GM20431 (cell line): ENCODE measurements around the gene RPS6KL1.

Experiments
- in situ Hi-C: fragments of 300-500 bp; cut with MseI, MboI; formaldehyde crosslinking; loops from one replicate; pipeline ENCODE4 v1.15.0; 2020; ENCODE audit warnings: low sequenced_read_pairs; ENCODE audit not compliant: unreplicated experiment

The RPS6KL1 gene

DNA sequence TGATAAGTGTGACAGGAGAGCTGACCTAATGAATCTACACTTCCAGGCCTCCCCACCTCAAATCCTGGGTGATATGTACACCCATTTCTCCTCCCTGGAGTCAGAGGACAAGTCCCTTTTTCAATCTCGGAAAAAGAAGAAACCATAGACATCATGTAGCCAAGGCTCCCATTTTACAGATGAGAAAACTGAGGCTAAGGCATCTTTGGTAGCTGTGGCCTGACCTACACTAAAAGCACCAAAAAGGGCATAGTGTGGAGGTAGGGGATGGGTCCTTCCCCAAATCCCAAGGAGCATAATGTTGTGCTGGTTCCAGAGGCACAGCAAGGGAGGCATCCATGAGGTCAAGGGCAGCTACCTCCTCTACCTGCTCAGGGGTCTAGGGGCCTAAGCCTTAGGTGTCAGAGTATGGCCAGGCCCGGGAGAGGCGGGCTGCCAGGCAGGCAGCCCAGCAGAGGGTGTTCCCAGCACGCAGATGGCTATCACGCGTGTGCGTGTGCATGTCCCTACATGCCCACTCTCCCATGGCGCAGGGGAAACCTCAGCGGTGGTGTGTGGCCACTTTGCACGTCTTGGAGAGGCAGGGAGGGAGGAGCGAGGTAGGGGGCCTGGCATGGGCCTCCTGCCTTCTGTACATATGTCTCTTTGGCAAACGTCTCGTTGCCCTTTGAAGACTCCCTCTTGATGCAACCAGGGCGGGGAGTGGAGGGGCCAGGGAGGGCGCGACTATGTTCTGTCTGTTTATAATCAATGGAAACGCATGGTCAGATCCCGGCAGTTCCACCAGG, 29.8 kb upstream of the RPS6KL1 start:
- in situ Hi-C loops: no loop called here

DNA sequence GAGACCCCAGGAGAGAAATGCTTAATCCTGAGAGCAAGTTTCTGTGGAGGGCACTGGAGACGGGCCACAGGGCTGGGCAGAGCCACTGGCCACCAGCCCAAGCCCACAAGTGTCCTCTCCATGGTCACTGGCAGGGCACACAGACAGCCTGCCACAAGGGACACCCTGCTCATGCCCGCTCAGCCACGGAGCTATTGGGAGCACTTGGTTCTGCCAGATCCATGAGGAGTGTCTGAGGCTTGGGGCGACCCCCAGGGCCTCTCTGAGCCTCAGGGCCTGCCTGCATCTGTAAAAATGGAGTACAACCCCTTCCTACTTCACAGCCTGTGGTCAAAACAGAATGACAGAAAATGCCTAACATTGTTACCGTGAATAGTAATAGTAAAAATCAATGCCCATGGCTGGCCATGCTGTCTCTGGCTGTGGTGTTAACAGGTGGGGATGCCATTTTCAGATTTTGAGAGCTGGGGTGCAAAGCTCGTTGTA, 29.2 kb upstream of the RPS6KL1 start:
- in situ Hi-C loops: no loop called here

DNA sequence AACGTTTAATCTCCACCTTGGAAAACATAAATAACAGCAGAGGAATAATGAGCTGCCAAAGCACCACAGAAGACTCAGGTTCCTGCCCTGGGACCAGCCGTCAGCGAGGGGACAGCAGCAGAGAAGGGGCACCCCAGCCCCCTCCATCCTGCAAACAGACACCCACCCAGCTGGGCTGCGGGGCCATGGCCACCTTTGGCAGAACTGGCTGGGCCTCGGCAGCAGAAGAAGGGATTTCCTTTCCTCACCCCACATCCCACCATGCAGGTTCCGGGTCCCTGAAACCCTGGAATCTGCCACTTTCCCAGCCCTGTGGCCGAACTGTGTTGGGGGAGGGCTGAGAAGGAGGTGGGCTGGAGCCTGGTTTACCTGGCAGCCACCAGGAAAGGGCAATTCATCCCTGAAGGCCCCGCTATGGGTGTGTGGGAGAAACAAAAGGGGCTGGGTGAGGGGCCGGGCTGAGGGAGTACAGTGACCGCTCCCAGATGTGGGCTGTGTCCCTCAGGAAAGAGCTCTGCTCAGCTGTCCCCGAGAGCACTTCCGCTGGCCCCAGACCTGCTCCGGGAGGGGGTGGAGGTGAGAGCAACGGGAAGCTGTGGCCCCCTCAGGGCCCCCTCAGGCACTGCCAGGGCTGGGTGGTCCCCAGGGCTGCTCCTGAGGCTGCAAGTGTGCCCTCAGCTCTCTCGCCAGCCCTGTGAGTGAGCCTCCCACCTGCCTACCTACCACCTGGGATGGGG, 28.6 kb upstream of the RPS6KL1 start:
- in situ Hi-C loops: no loop called here

DNA sequence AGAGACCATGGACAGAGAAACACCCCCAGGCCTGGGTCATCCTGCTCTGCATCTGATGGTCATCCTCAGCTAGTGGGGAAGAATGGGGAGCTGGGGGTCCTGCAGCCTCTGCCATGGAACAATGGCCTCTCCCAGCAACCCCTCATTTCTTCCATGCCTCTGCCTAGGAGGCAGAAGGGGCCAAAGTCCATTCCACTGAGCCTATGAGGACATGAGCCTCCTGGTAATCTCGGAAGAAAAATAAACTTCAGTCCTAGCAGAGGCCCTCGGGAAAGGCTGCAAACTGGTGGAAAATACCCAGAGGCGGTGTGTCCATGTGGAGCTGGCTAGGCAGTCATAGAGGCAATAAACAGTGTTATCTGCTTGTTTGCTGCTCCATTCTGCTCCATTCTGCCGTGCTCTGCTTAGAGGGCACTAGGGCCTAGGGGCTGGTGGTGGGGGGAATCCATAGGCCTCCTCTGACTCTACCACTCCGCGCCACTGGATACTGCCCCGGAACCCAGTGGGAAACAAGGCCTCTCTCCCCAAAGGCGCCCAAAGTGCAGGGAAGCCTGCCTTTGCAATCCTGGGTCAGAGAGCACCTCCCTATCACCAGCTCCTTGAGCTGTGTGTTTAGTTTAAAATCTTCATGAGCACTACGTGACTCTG, 27.9 kb upstream of the RPS6KL1 start:
- in situ Hi-C loops: no loop called here

DNA sequence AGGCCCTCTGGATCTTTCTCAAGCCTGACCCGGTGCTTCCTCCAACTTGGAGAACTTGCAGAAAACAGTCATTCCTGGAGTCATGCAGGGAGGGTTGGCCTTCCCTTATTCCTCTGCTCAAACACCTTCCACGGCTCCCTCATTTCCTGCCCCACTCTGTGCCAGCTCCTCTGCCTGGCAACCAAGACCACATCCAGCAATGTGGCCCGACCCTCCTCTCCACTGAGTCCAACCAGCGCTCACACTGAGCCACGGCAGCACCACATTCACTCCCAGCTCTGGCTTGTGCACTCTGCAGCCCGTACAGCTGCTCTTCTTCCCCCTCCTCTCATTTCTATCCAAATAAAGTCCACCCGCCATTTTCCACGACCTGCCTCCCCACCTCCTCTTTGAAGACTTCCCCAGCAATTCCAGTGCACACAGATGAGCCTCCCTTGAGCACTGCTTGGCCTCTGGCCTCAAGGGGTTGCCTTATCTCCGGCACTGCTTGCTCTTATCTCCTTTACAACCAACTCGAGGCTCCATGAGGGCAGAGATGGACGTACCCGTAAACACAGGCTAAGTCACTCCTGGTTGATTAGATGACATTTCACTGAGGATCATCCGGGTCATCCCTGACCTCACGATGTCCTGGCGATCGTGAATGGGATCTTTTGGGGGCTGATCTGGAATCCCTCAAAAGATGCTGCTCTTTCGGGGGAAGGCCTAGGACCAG, 27.0 kb upstream of the RPS6KL1 start:
- in situ Hi-C loops: no loop called here

DNA sequence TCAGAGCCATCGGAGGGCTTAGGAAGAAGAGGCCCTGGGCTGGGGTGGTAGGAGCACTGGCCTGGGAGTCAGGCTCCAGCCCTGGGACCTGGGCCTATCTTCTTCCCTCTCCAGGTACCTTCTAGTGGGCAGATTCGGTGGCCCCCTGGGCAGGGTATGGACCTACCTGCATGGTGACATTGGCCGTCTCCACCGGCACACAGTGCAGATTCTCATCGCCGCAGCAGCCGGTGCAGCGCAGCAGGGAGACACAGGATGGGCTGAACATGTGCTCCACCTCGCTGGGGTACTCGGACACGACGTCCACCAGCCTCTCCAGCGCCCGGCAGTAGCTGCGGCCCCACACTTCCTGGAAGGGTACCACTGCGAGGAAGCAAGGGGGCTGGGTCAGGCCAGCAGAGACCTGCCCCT, 26.1 kb upstream of the RPS6KL1 start:
- in situ Hi-C loops: no loop called here

DNA sequence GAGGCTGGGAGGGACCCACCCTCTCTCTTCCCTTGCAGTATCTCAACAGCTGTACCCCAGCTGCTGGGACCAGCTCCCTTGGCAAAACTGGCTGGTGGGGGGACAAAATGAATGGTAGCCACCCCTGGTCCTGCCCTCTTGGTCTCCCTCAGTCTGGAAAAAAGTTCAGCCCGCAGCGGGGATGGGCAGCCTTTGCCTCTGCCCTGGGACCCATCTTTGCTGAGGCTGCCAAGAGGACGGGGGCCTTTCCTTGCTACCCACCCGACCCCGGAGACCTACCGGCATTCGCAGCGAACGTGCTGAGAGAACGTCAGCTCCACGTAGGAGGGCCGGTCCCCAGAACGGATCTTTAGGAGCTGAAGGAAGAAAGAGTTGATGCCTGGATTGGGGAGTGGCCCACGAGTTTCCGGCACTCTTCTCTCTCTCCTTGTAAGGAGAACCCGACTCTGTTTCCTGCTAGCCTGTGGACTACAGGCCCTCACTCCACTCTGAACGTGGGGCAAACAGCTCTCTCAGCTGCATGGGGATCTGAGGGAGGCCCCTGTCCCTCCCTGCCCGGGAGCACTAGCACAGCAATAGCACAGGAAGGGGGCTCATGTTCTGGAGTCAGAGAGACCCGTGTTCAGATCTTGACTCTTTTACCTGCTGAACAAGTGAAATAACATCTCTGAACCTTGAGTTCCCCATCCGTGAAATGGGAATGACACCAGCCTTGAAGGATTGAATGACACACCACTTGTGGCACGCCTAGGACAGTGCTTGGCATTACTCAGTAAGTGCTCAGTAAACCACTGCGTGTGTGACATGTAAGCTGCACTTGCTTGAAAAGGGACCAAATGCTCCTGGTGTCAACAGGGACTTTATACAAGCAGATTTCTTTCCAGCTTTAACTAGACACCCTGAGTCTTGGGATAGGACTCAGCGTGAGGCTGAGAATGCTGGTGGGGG, 25.4 kb upstream of the RPS6KL1 start:
- in situ Hi-C loops: no loop called here

DNA sequence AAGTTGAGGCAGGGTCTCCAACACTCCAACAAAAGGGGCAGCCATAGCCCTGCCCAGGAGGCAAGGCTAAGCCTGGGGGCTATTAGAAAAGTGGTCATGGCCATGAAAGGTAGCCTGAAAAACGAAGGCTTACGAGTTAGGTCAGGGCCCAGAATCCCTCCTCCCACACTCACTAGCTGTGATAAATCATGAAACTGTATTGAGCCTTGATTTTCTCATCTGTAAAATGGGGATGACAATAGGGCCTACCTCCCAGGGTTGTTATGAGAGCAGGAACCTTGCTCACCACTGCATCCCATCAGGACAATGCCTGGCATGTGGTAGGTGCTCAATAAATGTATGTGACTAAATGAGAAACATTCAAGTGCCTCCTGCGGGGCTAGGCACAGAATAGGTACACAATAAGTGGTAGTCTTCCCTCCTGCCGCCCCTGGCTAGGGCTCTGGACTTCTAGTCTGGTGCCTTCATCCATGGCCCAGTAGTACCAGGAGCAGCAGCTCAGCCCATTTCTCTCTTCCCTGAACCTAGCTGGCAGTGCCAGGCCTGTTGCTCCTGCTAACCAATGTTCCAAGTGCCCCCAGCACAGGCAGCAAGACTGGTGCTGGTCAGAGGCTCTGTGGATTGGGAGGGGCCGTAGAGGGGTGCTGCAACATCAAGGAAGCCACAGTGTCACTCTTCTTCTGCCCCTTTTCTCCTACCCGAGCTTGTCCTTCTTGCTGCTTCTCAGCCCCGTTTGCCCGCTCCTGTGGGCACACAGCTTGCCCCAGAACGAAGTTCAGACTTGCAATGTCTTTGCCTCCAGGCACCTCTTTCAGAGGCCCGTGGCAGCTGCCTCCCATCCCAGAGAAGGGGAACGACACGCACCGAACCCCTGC, 24.5 kb upstream of the RPS6KL1 start:
- in situ Hi-C loops: no loop called here

DNA sequence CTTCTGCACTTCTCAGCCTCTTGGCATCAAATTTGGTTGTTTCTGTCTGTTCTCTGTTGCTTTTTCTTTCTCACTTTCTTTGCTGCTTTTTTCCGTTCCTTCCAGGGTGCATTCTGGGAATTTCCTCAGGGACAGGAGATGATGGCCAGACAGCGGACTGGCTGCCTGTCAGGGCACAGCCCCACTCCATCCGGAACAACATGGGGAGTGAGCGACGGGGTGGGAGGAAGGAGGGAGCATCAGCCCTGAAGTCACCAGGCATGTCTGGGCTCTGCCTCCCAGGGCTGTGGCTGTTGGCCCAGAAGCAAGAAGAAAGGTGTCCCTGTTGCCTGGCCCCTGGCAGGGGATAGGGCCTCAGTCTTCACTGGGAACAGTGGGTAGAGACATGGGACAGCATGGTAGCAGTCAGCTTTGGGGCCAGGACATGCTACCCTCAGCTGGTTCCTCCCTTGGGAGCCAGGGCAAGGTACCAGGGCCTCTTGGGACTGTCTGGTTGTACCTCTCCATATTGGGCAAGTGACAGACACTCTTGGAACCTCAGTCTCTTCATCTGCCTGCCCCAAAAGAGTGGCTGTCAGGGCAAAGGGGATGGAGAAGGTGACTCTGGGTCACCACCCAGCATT, 23.7 kb upstream of the RPS6KL1 start:
- in situ Hi-C loops: no loop called here

DNA sequence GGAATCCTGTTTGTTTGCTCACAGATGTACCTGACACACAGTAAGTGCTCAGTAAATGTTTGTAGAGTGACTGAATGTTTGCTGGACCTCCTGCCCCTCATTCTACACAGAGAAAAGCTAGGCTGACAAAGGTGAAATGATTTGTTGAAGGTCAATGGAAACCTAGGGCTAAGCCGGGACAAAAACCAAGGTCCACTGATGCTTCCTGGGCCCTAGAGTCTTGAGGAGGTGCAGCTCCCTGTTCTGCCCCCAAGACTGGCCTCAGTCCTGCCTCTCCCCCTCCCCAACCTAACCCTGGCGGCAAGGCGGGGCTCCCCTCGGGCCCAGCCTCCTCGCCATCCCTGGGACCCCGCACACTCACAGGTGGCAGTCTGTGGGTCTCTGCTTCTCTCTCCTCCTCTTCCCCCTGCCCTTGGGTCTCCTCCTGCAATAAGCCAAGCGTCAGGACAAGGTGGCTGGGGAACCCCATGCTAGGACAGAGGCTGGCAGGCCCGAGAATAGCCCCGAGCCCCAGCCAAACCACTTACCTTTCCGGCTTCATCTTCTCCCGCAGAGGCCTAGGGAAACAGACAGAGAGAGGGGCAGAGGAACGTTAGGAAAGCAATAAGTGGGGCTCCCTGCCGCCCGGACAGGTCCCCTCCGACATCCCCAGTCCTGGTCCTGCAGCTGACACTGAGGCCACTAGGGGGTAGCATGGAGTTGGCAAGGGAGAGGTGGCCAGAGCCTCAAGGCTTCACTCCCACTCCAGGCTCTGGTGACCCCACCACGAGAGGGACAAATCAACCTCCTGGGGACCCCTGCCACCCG, 23.0 kb upstream of the RPS6KL1 start:
- in situ Hi-C loops: no loop called here

DNA sequence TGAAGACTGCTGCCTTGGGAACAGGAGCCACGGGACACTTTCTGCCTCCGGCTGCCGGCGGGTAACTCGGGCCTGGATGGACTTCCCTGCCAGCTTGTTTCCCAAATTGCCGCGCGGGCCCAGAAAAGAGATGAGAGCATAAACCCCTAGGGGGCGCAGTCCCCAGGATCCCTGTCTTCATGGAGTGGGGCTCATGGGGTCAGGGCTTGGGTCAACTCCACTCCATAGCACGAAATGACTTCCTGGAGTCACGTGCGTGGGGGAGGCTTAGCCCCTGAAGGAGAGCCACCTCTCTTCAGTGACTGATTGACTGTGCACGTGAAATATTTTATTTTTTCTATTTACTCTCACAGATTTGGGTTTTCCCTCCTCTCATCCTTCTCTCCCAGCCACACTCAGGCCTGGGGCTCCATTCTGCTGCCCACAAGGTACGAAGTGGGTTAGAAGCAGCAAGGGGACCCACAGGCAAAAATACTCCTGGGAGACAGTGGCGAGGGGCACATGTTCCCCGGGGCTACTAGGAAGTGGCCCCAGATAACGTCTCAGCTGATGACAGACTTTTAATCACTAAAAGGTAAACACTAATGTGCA, 22.3 kb upstream of the RPS6KL1 start:
- in situ Hi-C loops: no loop called here

DNA sequence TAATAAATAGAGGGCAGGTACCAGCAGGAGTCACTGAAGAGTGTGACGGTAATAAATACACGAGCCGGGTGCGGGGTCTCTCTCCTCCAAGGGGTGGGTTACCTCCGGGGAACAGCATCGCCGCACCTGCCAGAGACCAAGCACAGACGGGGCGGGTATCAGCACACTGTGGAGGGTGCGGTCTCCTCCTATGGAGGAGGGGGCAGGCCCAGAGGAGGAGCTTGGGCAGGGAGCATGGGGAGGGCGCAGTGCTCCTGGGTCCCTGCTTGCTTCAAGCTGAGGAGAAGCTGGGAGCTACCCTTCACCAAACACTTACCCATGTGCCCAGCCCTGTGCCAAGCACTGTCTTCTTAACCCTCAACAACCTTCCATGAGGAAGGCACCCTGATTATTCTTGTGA, 19.5 kb upstream of the RPS6KL1 start:
- in situ Hi-C loops: no loop called here

DNA sequence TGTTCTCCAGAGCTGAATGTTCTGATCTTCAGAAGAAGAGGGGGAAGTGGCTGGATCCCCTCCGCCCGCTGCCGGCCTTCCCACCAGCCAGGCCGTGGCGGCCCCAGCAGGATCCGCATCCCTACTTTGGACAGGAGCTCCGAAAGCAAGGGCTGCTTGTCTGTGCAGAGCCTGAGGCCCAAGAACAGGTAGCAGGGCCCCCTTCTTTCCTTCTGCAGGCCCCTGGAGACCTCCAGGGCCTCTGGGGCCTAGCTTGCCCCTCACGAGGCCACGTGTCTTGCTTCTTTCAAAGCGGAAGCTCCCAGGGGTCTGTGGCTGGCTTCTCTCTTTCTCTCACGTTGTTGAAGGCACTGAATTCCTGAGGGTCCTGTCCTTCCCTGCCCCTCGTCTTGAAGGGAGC, 19.1 kb upstream of the RPS6KL1 start:
- in situ Hi-C loops: no loop called here

DNA sequence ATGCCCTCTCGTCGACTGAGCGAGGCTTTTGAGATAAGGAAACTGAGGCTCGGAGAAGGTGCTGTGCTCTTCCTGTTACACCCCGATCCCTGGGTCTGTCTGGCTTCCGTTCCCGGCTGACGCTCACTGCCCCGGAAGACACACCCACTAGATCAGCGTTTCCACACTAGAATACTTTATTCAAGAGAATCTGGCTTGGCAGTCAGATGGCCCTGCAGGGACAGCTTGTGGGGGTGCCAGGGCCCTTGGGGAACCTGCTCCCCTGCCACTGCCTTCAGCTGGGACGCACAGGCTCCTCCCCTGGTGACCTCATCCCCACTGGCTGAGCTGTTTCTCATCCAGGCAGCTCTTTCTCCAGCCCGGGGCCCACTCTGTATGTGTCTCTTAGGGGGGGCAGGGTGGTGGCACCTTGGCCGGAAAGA, 18.6 kb upstream of the RPS6KL1 start:
- in situ Hi-C loops: no loop called here

DNA sequence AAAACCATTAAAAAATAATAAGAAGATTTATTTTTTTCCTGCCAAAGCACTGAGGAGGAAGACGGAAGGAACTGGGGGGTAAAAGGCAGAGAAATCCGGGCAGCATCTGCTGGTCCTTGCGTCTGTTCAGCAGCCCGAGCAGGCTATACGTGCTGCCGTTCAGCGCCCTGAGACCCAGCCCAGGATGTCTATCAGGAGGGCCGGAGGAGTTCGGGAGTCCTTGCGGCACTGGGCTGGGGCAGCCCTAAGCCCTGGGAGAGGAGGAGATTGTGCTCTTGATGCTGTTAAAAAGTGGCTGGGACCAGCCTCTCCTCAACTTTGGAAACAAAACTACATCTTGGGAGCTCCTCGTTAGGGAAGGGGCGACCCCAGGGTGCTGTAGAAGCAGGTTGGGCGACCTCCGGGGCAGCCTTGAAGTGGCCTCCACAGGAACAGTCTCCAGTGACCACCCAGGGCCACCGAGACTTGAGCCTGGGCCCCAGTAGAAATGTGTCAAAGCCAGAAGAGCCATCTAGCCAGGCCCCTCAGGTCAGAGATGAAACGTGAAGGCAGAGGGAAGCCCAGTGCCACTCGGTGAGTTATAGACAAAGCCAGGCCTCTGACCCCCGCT, 18.0 kb upstream of the RPS6KL1 start:
- in situ Hi-C loops: no loop called here
